K562 (cell line): ENCODE results near the gene PARK7. TPM values are rescaled to one million over a fixed set of nuclear protein-coding genes. Genes with fewer than 3 reads are reported as not detected.

Source experiments
- ARNT ChIP-seq, 2 experiments: fragments of 450-650 bp; IDR thresholded peaks; 2 replicates each; pipeline ENCODE4 v1.6.1; 2016; ENCODE audit warnings: mild to moderate bottlenecking in 1 of 2
- ATF1 ChIP-seq, 2 experiments: fragments of 450-650 bp in 1 of 2; IDR thresholded peaks; 2 replicates each; pipeline ENCODE4 v1.6.1; 2016; ENCODE audit warnings: missing compliant biosample characterization in 1 of 2, missing genetic modification characterization in 1 of 2
- ELK3 ChIP-seq: fragments of 450-650 bp; formaldehyde crosslinking; IDR thresholded peaks from 2 replicates; pipeline ENCODE4 v1.4.0; 2020; ENCODE audit warnings: mild to moderate bottlenecking
- ETV5 ChIP-seq: sonication (generic); formaldehyde crosslinking; IDR thresholded peaks from 2 replicates; pipeline ENCODE4 v1.4.0; 2020; ENCODE audit warnings: low read depth, mild to moderate bottlenecking, missing genetic modification reagents
- HOMEZ ChIP-seq: fragments of 250-450 bp; sonication (Bioruptor Pico); IDR thresholded peaks from 2 replicates; pipeline ENCODE4 v1.4.0; 2020; ENCODE audit warnings: mild to moderate bottlenecking, moderate library complexity
- KAT7 ChIP-seq: sonication (generic); formaldehyde crosslinking; IDR thresholded peaks from 2 replicates; pipeline ENCODE4 v1.8.0; 2022; ENCODE audit warnings: missing genetic modification reagents, mild to moderate bottlenecking, borderline replicate concordance
- MAX ChIP-seq: sonication (generic); formaldehyde crosslinking; IDR thresholded peaks from 2 replicates; pipeline ENCODE4 v1.9.0; 2022; ENCODE audit warnings: mild to moderate bottlenecking, missing genetic modification reagents
- NCOA4 ChIP-seq: fragments of 450-650 bp; IDR thresholded peaks from 2 replicates; pipeline ENCODE4 v1.6.1; 2018; ENCODE audit warnings: mild to moderate bottlenecking; ENCODE audit not compliant: partially characterized antibody
- NONO ChIP-seq, 2 experiments: fragments of 200-400 bp in 1 of 2; fragments of 450-650 bp in 1 of 2; formaldehyde crosslinking in 1 of 2; IDR thresholded peaks; 2 replicates each; pipeline ENCODE4 v1.6.1; 2017; ENCODE audit warnings: low read depth in 2 of 2, mild to moderate bottlenecking in 2 of 2, moderate library complexity in 2 of 2, low read length in 1 of 2
- POLR3A ChIP-seq: IDR thresholded peaks from 2 replicates; pipeline ENCODE4 v1.6.1; 2011; ENCODE audit warnings: borderline replicate concordance, mild to moderate bottlenecking, moderate library complexity; ENCODE audit not compliant: insufficient read length, insufficient read depth; ENCODE audit errors: extremely low read depth
- POLR3G ChIP-seq: IDR thresholded peaks from 2 replicates; pipeline ENCODE4 v1.6.1; 2011; ENCODE audit not compliant: insufficient read length, insufficient replicate concordance; ENCODE audit errors: extremely low read depth
- RBM15 ChIP-seq: fragments of 200-400 bp; formaldehyde crosslinking; IDR thresholded peaks from 2 replicates; pipeline ENCODE4 v1.6.1; 2018; ENCODE audit warnings: mild to moderate bottlenecking, low read length, moderate library complexity; ENCODE audit not compliant: insufficient read depth
- RHOXF2B ChIP-seq: fragments of 250-450 bp; sonication (Bioruptor Pico); conservative IDR thresholded peaks from 2 replicates; pipeline ENCODE4 v1.5.1; 2021
- SMAD1 ChIP-seq: fragments of 150-350 bp; IDR thresholded peaks from 2 replicates; pipeline ENCODE4 v1.6.1; 2014; ENCODE audit warnings: low read length, low read depth; ENCODE audit not compliant: partially characterized antibody
- SMAD2 ChIP-seq: fragments of 150-350 bp; IDR thresholded peaks from 2 replicates; pipeline ENCODE4 v1.6.1; 2014; ENCODE audit warnings: low read depth, mild to moderate bottlenecking, low read length
- SMAD3 ChIP-seq: fragments of 450-650 bp; formaldehyde crosslinking; conservative IDR thresholded peaks from 2 replicates; pipeline ENCODE4 v1.4.0; 2020; ENCODE audit warnings: mild to moderate bottlenecking
- TAF7 ChIP-seq: fragments of 450-650 bp; IDR thresholded peaks from 2 replicates; pipeline ENCODE4 v1.6.1; 2016; ENCODE audit warnings: missing genetic modification characterization, missing compliant biosample characterization
- TAF9B ChIP-seq: fragments of 450-650 bp; IDR thresholded peaks from 2 replicates; pipeline ENCODE4 v1.6.1; 2018; ENCODE audit warnings: mild to moderate bottlenecking; ENCODE audit not compliant: partially characterized antibody
- ZBTB11 ChIP-seq, 3 experiments: fragments of 200-800 bp in 1 of 3; fragments of 250-450 bp in 1 of 3; fragments of 450-650 bp in 1 of 3; sonication (Bioruptor Pico) in 1 of 3; sonication (Bioruptor generic) in 1 of 3; formaldehyde crosslinking in 1 of 3; IDR thresholded peaks; 2 replicates each; pipeline versions ENCODE4 v1.6.1 to v1.8.0; 2016 to 2022; ENCODE audit warnings: mild to moderate bottlenecking in 2 of 3, missing genetic modification characterization in 2 of 3, missing compliant biosample characterization in 1 of 3, moderate library complexity in 1 of 3
- ZNF445 ChIP-seq: fragments of 250-450 bp; sonication (Bioruptor Pico); IDR thresholded peaks from 2 replicates; pipeline ENCODE4 v1.4.0; 2020; ENCODE audit warnings: low read depth, mild to moderate bottlenecking, moderate library complexity
- ZNF561 ChIP-seq: fragments of 450-650 bp; formaldehyde crosslinking; conservative IDR thresholded peaks from 2 replicates; pipeline ENCODE4 v1.4.0; 2020; ENCODE audit warnings: mild to moderate bottlenecking, moderate library complexity
- polyA plus RNA-seq, 8 experiments: library from polyadenylated mRNA; depleted of rRNA in 4 of 8; stranded (reverse) in 5 of 8; unstranded in 3 of 8; fragments of >200 nt; fragmentation: Nextera tagmentation in 2 of 8; fragmentation: Illumina TruSeq in 1 of 8; extraction: Ambion mirVana in 2 of 8; extraction: Trizol in 1 of 8; gene quantifications; 2 replicates each; pipeline versions ENCODE4 v1.2.1 to v1.2.3, GENCODE V29; 2011 to 2014; ENCODE audit warnings: inconsistent platforms in 1 of 8, missing spikeins in 1 of 8
- total RNA-seq, 7 experiments: library from RNA; depleted of rRNA in 6 of 7; stranded (reverse); fragments of >200 nt in 6 of 7; fragmentation: Illumina TruSeq in 2 of 7; extraction: Trizol in 2 of 7; gene quantifications; 2 replicates each; pipeline versions ENCODE4 v1.2.1 to v1.2.3, GENCODE V29; 2011 to 2021; ENCODE audit warnings: low replicate concordance in 1 of 7

Gene PARK7
- total and polyA plus RNA-seq, 9 of the 15 experiments (the other 6 are each of a cell fraction or from before 2014, with no cell fraction given) = 374 to 1,298 (median 484) TPM

DNA sequence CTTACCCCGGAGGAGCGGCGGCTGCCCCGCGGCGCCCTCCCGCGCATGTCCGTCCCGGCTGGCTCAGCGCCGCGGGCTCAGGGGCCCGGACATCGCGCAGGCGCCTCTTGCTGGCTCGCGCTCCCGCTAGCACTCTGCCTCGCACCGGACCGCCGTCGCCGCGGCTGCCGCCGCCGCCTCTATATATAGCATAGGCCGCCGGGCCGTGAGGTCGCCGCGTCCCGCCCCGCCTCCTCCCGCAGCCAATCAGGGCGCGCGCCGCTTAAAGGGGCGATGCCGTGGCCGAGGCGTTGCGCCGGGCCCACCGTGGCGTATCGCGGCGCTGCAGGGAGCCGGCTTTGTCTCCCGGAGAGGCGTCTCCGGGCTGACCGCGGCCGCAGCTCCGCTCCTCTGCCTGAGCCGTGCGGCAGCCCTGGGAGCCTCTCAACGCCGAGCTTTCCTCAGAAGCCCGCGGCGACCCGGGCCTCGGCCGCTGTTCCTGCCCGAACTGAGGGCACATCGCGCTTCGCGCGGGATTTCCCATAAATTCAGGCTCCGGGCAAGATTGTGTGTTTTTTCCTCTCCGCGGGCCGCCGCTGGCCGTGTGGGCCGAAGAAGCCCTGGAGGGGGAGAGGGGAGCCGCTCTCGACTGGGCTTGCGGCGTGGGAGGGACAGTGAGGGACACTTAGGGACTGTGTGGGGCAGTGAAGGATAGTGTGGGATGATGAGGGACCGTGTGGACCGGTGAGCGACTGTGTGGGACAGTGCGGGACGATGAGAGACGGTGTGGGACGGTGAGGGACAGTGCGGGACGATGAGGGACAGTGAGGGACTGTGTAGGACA is 64.9 kb downstream of the PARK7 start, which contains the start of gene ERRFI1 (continued):
- peak; percentile 99 for TF ChIP-seq MAX
- no peak for TF ChIP-seq ZNF561 (CRISPR knock-in tag)
- TF ChIP-seq ZNF445 (CRISPR knock-in tag) = no peak
- no peak for TF ChIP-seq SMAD3 (CRISPR knock-in tag)
- no peak for TF ChIP-seq NCOA4
- TF ChIP-seq HOMEZ (CRISPR knock-in tag) = no peak
- TF ChIP-seq ATF1 (CRISPR knock-in tag; IDR thresholded peaks at IDR 0.05) = no peak
- peak; percentile 84 for TF ChIP-seq ATF1 (tag; IDR thresholded peaks at IDR 0.05)
- no peak for TF ChIP-seq ELK3 (CRISPR knock-in tag)
- TF ChIP-seq ZBTB11 (CRISPR knock-in tag; IDR thresholded peaks at IDR 0.05) = no peak
- no peak for TF ChIP-seq ETV5 (CRISPR knock-in tag)
- TF ChIP-seq POLR3A = no peak
- TF ChIP-seq TAF7 (tag) = no peak
- TF ChIP-seq ARNT (IDR thresholded peaks at IDR 0.05) = no peak
- no peak for TF ChIP-seq RBM15
- TF ChIP-seq RHOXF2B (CRISPR knock-in tag) = no peak
- no peak for TF ChIP-seq POLR3G
- no peak for TF ChIP-seq SMAD1
- TF ChIP-seq NONO (IDR thresholded peaks at IDR 0.05; ENCODE audit: low read depth in 2 of 2, low read length in 1 of 2) = peak in 1 of 2 experiments; percentile 86; a peak in 2 of 4 replicates
- TF ChIP-seq SMAD2 = no peak
- TF ChIP-seq TAF9B = no peak
- TF ChIP-seq KAT7 (CRISPR knock-in tag) = 0 out of 2 replicates have a peak, but pooled peaks have one; percentile 70
